ENCODE results near the gene HIVEP3.

Gene HIVEP3

DNA sequence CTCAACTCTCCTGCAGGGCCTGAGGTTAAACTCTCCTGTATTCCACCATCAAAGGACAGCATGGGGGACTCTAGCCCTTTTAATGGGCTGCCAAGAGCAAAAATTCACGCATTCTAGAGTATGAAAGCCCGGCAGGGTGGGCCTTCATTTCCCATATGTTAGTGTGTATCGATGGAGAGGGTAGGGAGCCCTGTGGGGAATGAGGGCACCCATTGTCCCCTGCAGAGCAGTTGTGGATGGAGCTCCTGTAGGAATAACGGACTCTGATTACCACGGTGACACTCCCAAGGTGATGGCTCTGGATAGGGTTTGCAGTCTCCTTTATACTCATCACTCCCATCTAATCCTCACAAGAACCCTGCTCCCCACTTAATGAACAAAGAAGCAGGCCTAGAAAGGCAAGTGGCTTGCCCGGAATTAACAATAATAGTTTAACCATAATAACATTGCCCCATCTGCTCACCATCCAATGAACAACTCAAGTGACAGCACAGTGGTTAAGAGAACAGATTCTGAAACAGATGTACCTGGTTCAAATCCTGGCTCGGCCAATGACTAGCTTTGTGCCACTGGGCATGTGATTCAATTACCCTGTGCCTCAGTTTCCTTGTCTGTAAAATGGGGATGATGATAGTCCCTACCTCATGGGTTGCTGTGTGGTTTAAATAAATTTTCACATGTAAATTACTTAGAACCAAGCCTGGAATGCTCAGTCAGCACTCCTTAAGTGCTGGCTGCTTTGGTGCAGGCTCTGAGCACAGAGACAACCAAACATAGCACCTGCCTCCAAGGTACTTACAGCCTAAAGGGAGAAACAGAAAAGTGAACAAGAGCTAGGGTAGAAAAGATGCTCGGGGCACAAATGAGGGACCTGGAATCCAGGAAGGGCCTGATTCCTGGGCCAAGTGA lies 29.0 kb downstream of the HIVEP3 start:
- Histone ChIP-seq H3K4me3 (ENCODE audit: low read depth in 1 of 5, low read length in 5 of 5) (no peak overlapping the region), H3K27me3 (ENCODE audit: control insufficient read depth in 5 of 5, insufficient read depth in 4 of 5, low read length in 5 of 5) (no peaks in the 10 kb centered on the region), H3K27ac (ENCODE audit: low read depth, low read length) (peak overlapping the region; percentile 95), H3K9me3 (ENCODE audit: control insufficient read depth in 5 of 5, low read length in 5 of 5) (no peaks in the 10 kb centered on the region), H3K9ac (ENCODE audit: low read length in 5 of 5) (peak overlapping the region in 2 of 5 donors; percentile 21 to 57), H3K4me1 (ENCODE audit: control insufficient read depth in 5 of 5, insufficient read depth in 5 of 5, low read length in 5 of 5) (peaks cover 0 to 40% (median 37%) of the 10 kb centered on the region in 5 donors), H3K36me3 (ENCODE audit: control insufficient read depth in 5 of 5, insufficient read depth in 5 of 5, low read length in 5 of 5) (no peaks in the 10 kb centered on the region)

- H3K4me3 ChIP-seq (ENCODE audit: low read depth in 1 of 5, low read length in 5 of 5), result no peak overlapping the region
- H3K4me1 ChIP-seq (ENCODE audit: control insufficient read depth in 5 of 5, insufficient read depth in 5 of 5, low read length in 5 of 5), result peaks cover 0 to 31% (median 29%) of the 10 kb centered on the region in 5 donors
- no peaks in the 10 kb centered on the region for H3K9me3 ChIP-seq (ENCODE audit: control insufficient read depth in 5 of 5, low read length in 5 of 5)
- H3K27me3 ChIP-seq (ENCODE audit: control insufficient read depth in 5 of 5, insufficient read depth in 4 of 5, low read length in 5 of 5), result no peaks in the 10 kb centered on the region
- no peaks in the 10 kb centered on the region for H3K36me3 ChIP-seq (ENCODE audit: control insufficient read depth in 5 of 5, insufficient read depth in 5 of 5, low read length in 5 of 5)
- H3K9ac ChIP-seq (ENCODE audit: low read length in 5 of 5), result no peak overlapping the region
- no peak overlapping the region for H3K27ac ChIP-seq (ENCODE audit: low read depth, low read length)
These were observed 30.0 kb downstream of the HIVEP3 start for GRCh38 chr1:41888756-41889155.

DNA sequence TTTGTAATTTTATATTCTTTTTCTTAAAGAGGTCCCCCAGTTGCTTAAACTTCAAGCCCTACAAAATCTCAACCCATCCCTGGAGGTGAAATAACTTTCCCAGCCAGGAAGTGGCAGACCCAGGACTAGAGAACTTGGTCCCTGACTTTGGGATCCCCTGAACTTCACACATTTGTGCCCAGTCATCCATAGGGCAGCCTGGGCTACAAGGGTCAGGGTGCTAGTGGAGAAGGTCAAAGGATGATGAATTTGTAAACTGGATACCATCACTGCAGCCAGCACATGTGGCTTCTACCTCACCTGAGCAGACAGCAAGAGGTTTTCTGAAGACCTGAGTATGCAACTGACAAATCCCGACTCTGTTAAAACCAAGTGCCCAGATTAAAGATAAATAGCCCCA lies 31.4 kb downstream of the HIVEP3 start:
- Histone ChIP-seq H3K4me3 (ENCODE audit: low read depth in 1 of 5, low read length in 5 of 5) (no peak overlapping the region), H3K9ac (ENCODE audit: low read length in 5 of 5) (no peak overlapping the region), H3K4me1 (ENCODE audit: control insufficient read depth in 5 of 5, insufficient read depth in 5 of 5, low read length in 5 of 5) (peaks cover 0 to 27% (median 25%) of the 10 kb centered on the region in 5 donors), H3K27me3 (ENCODE audit: control insufficient read depth in 5 of 5, insufficient read depth in 4 of 5, low read length in 5 of 5) (no peaks in the 10 kb centered on the region), H3K36me3 (ENCODE audit: control insufficient read depth in 5 of 5, insufficient read depth in 5 of 5, low read length in 5 of 5) (no peaks in the 10 kb centered on the region), H3K9me3 (ENCODE audit: control insufficient read depth in 5 of 5, low read length in 5 of 5) (no peaks in the 10 kb centered on the region), H3K27ac (ENCODE audit: low read depth, low read length) (no peak overlapping the region)

GRCh38 chr1:41884256-41885230 lies 34.2 kb downstream of the HIVEP3 start:
- Histone ChIP-seq H3K27me3 (ENCODE audit: control insufficient read depth in 5 of 5, insufficient read depth in 4 of 5, low read length in 5 of 5) (no peaks in the 10 kb centered on the region), H3K27ac (ENCODE audit: low read depth, low read length) (no peak overlapping the region), H3K9ac (ENCODE audit: low read length in 5 of 5) (no peak overlapping the region), H3K4me1 (ENCODE audit: control insufficient read depth in 5 of 5, insufficient read depth in 5 of 5, low read length in 5 of 5) (peaks cover 0 to 5% (median 0%) of the 10 kb centered on the region in 5 donors), H3K9me3 (ENCODE audit: control insufficient read depth in 5 of 5, low read length in 5 of 5) (no peaks in the 10 kb centered on the region), H3K36me3 (ENCODE audit: control insufficient read depth in 5 of 5, insufficient read depth in 5 of 5, low read length in 5 of 5) (no peaks in the 10 kb centered on the region), H3K4me3 (ENCODE audit: low read depth in 1 of 5, low read length in 5 of 5) (no peak overlapping the region)

GRCh38 chr1:41883507-41883906 lies 35.2 kb downstream of the HIVEP3 start:
- Histone ChIP-seq H3K4me3 (ENCODE audit: low read depth in 1 of 5, low read length in 5 of 5) (no peak overlapping the region), H3K27ac (ENCODE audit: low read depth, low read length) (no peak overlapping the region), H3K9me3 (ENCODE audit: control insufficient read depth in 5 of 5, low read length in 5 of 5) (no peaks in the 10 kb centered on the region), H3K27me3 (ENCODE audit: control insufficient read depth in 5 of 5, insufficient read depth in 4 of 5, low read length in 5 of 5) (no peaks in the 10 kb centered on the region), H3K4me1 (ENCODE audit: control insufficient read depth in 5 of 5, insufficient read depth in 5 of 5, low read length in 5 of 5) (peaks cover 0 to 5% (median 0%) of the 10 kb centered on the region in 5 donors), H3K36me3 (ENCODE audit: control insufficient read depth in 5 of 5, insufficient read depth in 5 of 5, low read length in 5 of 5) (no peaks in the 10 kb centered on the region), H3K9ac (ENCODE audit: low read length in 5 of 5) (no peak overlapping the region)

- peaks cover 0 to 5% (median 0%) of the 10 kb centered on the region in 5 donors for H3K4me1 ChIP-seq (ENCODE audit: control insufficient read depth in 5 of 5, insufficient read depth in 5 of 5, low read length in 5 of 5)
- H3K27ac ChIP-seq (ENCODE audit: low read depth, low read length), result no peak overlapping the region
- H3K9me3 ChIP-seq (ENCODE audit: control insufficient read depth in 5 of 5, low read length in 5 of 5), result no peaks in the 10 kb centered on the region
- H3K27me3 ChIP-seq (ENCODE audit: control insufficient read depth in 5 of 5, insufficient read depth in 4 of 5, low read length in 5 of 5), result no peaks in the 10 kb centered on the region
- H3K9ac ChIP-seq (ENCODE audit: low read length in 5 of 5), result no peak overlapping the region
- H3K4me3 ChIP-seq (ENCODE audit: low read depth in 1 of 5, low read length in 5 of 5), result no peak overlapping the region
- no peaks in the 10 kb centered on the region for H3K36me3 ChIP-seq (ENCODE audit: control insufficient read depth in 5 of 5, insufficient read depth in 5 of 5, low read length in 5 of 5)
These were observed 36.2 kb downstream of the HIVEP3 start for GRCh38 chr1:41882486-41882885.

DNA sequence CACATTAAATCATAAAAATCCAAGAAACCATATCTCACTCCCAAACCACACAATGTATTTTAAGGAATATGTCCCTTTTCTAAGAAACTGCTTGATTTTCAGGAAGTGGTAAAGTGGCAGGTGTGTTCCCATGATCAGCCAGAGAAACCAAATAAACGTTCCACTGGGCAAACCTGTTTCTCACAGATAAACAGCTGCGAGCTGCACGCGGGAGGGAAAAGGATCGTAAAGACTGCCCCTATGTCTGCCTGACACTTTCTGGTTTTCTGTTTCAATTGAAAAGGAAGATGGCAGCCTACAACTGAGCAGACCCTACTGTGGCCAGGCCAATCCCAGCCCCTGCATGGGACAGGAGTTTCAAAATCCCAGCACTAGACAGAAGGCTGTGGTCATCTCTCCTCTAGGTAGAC lies 36.6 kb downstream of the HIVEP3 start:
- peaks cover 0 to 9% (median 2%) of the 10 kb centered on the region in 5 donors for H3K4me1 ChIP-seq (ENCODE audit: control insufficient read depth in 5 of 5, insufficient read depth in 5 of 5, low read length in 5 of 5)
- no peak overlapping the region for H3K9ac ChIP-seq (ENCODE audit: low read length in 5 of 5)
- no peaks in the 10 kb centered on the region for H3K36me3 ChIP-seq (ENCODE audit: control insufficient read depth in 5 of 5, insufficient read depth in 5 of 5, low read length in 5 of 5)
- no peaks in the 10 kb centered on the region for H3K27me3 ChIP-seq (ENCODE audit: control insufficient read depth in 5 of 5, insufficient read depth in 4 of 5, low read length in 5 of 5)
- no peak overlapping the region for H3K27ac ChIP-seq (ENCODE audit: low read depth, low read length)
- no peak overlapping the region for H3K4me3 ChIP-seq (ENCODE audit: low read depth in 1 of 5, low read length in 5 of 5)
- H3K9me3 ChIP-seq (ENCODE audit: control insufficient read depth in 5 of 5, low read length in 5 of 5), result no peaks in the 10 kb centered on the region

GRCh38 chr1:41880950-41881885 lies 37.5 kb downstream of the HIVEP3 start:
- no peaks in the 10 kb centered on the region for H3K36me3 ChIP-seq (ENCODE audit: control insufficient read depth in 5 of 5, insufficient read depth in 5 of 5, low read length in 5 of 5)
- no peaks in the 10 kb centered on the region for H3K27me3 ChIP-seq (ENCODE audit: control insufficient read depth in 5 of 5, insufficient read depth in 4 of 5, low read length in 5 of 5)
- H3K9me3 ChIP-seq (ENCODE audit: control insufficient read depth in 5 of 5, low read length in 5 of 5), result no peaks in the 10 kb centered on the region
- peaks cover 0 to 17% (median 8%) of the 10 kb centered on the region in 5 donors for H3K4me1 ChIP-seq (ENCODE audit: control insufficient read depth in 5 of 5, insufficient read depth in 5 of 5, low read length in 5 of 5)
- H3K4me3 ChIP-seq (ENCODE audit: low read depth in 1 of 5, low read length in 5 of 5), result no peak overlapping the region
- H3K9ac ChIP-seq (ENCODE audit: low read length in 5 of 5), result no peak overlapping the region
- H3K27ac ChIP-seq (ENCODE audit: low read depth, low read length), result no peak overlapping the region

DNA sequence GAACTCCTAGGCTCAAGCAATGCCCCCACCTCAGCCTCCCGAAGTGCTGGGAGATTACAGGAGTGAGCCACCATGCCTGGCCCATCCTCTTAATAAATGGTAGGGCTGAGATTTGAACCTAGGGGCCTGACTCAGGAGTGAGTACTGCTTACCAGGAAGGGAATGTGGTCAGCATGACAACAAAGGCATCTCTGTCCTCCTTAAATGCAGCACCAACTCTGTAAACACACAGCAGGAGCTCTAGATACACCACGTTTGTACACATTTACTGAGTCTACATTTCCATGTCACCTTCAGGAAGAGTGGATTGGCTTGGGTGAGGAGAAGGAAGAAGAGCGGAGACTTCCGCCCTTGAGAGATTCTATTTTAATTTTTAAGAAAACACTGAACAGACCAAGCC lies 38.5 kb downstream of the HIVEP3 start:
- Histone ChIP-seq H3K4me3 (ENCODE audit: low read depth in 1 of 5, low read length in 5 of 5) (no peak overlapping the region), H3K9me3 (ENCODE audit: control insufficient read depth in 5 of 5, low read length in 5 of 5) (no peaks in the 10 kb centered on the region), H3K36me3 (ENCODE audit: control insufficient read depth in 5 of 5, insufficient read depth in 5 of 5, low read length in 5 of 5) (no peaks in the 10 kb centered on the region), H3K9ac (ENCODE audit: low read length in 5 of 5) (no peak overlapping the region), H3K4me1 (ENCODE audit: control insufficient read depth in 5 of 5, insufficient read depth in 5 of 5, low read length in 5 of 5) (peaks cover 0 to 26% (median 11%) of the 10 kb centered on the region in 5 donors), H3K27me3 (ENCODE audit: control insufficient read depth in 5 of 5, insufficient read depth in 4 of 5, low read length in 5 of 5) (no peaks in the 10 kb centered on the region), H3K27ac (ENCODE audit: low read depth, low read length) (no peak overlapping the region)

Measured in subcutaneous abdominal adipose tissue (tissue), 5 donors.